Hepatocyte (in vitro differentiated cells): ENCODE data around the gene JMJD1C.

Source experiments
- EZH2phosphoT487 ChIP-seq: fragments of 200-600 bp; sonication (generic); IDR thresholded peaks from one replicate; pipeline ENCODE4 v1.6.1; 2018; ENCODE audit warnings: antibody characterized with exemption, mild to moderate bottlenecking, low read depth, moderate library complexity; ENCODE audit not compliant: unreplicated experiment, severe bottlenecking
- TF ChIP-seq, protein P1 (sequence below): fragments of 200-600 bp; sonication (generic); IDR thresholded peaks from 2 replicates; pipeline ENCODE4 v1.5.1; 2016; ENCODE audit warnings: antibody characterized with exemption, mild to moderate bottlenecking; ENCODE audit not compliant: poor library complexity

DNA sequence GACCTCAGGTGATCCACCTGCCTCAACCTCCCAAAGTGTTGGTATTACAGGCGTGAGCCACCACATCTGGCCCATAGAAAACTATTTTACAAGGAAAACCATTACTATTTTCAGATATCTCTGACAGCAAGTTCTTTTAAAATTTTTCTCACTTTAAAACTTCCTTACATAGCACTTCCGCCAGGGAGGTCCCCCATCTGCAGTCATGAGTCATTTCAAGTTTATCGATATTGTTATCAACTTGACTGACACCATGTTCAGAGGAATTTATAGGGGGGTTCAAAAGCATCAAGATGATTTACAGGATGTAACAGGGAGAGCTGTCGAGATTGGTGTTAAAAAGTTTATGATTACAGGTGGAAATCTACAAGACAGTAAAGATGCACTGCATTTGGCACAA lies 243.8 kb downstream of the JMJD1C start:
- TF ChIP-seq, protein P1, sequence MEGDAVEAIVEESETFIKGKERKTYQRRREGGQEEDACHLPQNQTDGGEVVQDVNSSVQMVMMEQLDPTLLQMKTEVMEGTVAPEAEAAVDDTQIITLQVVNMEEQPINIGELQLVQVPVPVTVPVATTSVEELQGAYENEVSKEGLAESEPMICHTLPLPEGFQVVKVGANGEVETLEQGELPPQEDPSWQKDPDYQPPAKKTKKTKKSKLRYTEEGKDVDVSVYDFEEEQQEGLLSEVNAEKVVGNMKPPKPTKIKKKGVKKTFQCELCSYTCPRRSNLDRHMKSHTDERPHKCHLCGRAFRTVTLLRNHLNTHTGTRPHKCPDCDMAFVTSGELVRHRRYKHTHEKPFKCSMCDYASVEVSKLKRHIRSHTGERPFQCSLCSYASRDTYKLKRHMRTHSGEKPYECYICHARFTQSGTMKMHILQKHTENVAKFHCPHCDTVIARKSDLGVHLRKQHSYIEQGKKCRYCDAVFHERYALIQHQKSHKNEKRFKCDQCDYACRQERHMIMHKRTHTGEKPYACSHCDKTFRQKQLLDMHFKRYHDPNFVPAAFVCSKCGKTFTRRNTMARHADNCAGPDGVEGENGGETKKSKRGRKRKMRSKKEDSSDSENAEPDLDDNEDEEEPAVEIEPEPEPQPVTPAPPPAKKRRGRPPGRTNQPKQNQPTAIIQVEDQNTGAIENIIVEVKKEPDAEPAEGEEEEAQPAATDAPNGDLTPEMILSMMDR, result no peak
- no peak for TF ChIP-seq EZH2phosphoT487
